DND-41 (cell line): ENCODE results near the gene USP19.

ENCODE experiments used
- EZH2 ChIP-seq: IDR thresholded peaks from 3 replicates; pipeline ENCODE4 v1.6.1; 2012; ENCODE audit warnings: borderline replicate concordance, low read depth, mild to moderate bottlenecking, moderate library complexity, low read length, inconsistent platforms; ENCODE audit not compliant: severe bottlenecking
- TF ChIP-seq, protein P1 (sequence below): IDR thresholded peaks from 2 replicates; pipeline ENCODE4 v1.5.1; 2012; ENCODE audit warnings: borderline replicate concordance, low read length, moderate library complexity, mild to moderate bottlenecking; ENCODE audit not compliant: poor library complexity, severe bottlenecking; ENCODE audit errors: extremely low read depth

DNA sequence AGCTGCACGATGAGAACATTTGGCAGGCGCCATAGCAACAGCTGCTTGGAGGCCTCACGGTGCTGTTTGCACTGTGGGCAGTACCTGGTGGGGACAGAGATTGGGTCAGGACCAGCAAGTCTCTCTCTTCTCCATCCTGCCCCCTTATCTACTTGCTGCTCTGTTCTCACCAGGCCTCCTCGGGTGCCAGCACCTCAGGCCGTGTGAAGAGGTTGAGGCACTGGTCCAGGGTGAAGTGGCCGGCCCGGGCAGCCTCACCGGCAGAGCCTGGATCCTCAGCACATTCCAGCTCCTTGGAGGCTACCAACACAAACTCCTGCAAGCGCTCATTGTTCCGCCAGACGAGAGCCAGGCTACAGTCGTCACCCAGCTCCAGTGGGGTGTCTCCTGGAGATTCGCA, 9.8 kb downstream of the USP19 start:
- TF ChIP-seq EZH2: no peak
- TF ChIP-seq, protein P1, sequence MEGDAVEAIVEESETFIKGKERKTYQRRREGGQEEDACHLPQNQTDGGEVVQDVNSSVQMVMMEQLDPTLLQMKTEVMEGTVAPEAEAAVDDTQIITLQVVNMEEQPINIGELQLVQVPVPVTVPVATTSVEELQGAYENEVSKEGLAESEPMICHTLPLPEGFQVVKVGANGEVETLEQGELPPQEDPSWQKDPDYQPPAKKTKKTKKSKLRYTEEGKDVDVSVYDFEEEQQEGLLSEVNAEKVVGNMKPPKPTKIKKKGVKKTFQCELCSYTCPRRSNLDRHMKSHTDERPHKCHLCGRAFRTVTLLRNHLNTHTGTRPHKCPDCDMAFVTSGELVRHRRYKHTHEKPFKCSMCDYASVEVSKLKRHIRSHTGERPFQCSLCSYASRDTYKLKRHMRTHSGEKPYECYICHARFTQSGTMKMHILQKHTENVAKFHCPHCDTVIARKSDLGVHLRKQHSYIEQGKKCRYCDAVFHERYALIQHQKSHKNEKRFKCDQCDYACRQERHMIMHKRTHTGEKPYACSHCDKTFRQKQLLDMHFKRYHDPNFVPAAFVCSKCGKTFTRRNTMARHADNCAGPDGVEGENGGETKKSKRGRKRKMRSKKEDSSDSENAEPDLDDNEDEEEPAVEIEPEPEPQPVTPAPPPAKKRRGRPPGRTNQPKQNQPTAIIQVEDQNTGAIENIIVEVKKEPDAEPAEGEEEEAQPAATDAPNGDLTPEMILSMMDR: no peak
